D721Med (cell line): Measurements from ENCODE around the gene CCDC149.

Source experiments
- DNase-seq: peaks from one replicate; pipeline ENCODE4 v3.0.0; 2011; ENCODE audit warnings: low spot score; ENCODE audit not compliant: insufficient read length
- FAIRE-seq: peaks from 2 replicates; lab custom pipeline; 2011; peaks lifted over from hg19 to GRCh38; lab: Jason Lieb, UNC
- TF ChIP-seq, protein P1 (sequence below): IDR thresholded peaks from 2 replicates; pipeline ENCODE4 v1.5.1; 2012; ENCODE audit warnings: mild to moderate bottlenecking, control low read depth; ENCODE audit not compliant: insufficient read depth; ENCODE audit errors: missing control alignments

The CCDC149 gene

DNA sequence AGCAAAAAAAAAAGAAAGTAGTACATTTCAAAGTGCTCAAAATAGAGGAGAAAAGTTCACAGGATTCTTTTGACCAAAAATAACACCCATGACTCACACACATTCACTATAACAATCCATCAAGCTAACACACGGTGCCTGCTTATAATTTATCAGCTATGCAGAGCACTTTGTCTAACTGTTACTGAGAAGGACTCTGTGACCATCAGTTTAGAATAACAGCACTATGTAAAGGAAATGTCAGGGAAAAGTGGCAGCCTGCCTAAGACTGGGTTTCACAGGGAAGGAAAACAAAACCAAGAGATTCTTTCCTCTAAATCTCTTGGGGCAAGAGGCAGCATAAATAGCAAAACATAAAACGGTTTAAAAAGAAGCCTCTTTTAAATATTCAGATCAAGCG, 54.8 kb downstream of the CCDC149 start:
- no peak for DNase-seq
- no peak for FAIRE-seq
- TF ChIP-seq, protein P1, sequence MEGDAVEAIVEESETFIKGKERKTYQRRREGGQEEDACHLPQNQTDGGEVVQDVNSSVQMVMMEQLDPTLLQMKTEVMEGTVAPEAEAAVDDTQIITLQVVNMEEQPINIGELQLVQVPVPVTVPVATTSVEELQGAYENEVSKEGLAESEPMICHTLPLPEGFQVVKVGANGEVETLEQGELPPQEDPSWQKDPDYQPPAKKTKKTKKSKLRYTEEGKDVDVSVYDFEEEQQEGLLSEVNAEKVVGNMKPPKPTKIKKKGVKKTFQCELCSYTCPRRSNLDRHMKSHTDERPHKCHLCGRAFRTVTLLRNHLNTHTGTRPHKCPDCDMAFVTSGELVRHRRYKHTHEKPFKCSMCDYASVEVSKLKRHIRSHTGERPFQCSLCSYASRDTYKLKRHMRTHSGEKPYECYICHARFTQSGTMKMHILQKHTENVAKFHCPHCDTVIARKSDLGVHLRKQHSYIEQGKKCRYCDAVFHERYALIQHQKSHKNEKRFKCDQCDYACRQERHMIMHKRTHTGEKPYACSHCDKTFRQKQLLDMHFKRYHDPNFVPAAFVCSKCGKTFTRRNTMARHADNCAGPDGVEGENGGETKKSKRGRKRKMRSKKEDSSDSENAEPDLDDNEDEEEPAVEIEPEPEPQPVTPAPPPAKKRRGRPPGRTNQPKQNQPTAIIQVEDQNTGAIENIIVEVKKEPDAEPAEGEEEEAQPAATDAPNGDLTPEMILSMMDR, result no peak

DNA sequence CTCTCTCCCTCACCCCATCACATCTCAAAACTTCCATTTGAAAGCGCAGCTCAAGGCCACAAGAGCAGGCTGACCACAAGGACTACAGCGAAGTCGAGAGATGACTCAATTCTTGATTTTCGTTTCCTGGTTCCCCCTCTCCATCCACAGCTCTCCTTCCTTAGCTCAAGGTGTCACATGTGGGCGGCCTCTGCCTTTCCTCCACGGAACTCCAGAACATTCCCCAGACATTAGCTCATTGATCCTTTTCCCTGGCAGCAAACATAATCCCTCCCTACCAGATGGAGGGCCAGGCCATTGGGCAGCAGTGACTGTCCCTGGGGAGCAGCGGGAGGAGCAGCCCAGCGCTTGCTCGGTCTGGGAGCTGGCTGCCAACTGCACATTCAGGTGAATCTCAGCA, 56.3 kb downstream of the CCDC149 start:
- FAIRE-seq, result no peak
- peak; percentile 51 for DNase-seq
- TF ChIP-seq, protein P1, result no peak

GRCh38 chr4:24855741-24856140, 57.1 kb downstream of the CCDC149 start:
- TF ChIP-seq, protein P1, result no peak
- DNase-seq (no peak), FAIRE-seq (no peak)

- TF ChIP-seq, protein P1, result no peak
- DNase-seq (no peak), FAIRE-seq (no peak)
Measured at GRCh38 chr4:24853142-24853541, 59.7 kb downstream of the CCDC149 start.

DNA sequence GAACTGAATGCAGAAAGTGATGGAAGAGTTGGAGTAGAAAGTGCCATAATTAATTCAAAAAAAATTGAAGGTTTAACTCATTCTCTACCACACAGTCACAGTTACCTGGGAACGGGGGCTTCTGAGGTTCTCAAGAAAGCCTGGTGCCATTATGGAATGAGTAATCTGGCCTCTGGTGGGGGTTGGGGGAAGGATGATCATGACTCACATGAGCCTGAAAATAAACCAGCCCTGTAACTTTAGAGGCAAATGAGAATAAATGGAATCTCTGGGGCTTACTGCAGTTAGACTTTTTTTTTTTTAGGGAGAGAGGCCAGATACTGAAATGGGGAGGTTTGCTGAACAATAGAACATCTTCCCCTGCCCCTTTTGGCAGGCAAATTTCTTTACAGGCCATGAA, 62.2 kb downstream of the CCDC149 start:
- FAIRE-seq, result no peak

DNA sequence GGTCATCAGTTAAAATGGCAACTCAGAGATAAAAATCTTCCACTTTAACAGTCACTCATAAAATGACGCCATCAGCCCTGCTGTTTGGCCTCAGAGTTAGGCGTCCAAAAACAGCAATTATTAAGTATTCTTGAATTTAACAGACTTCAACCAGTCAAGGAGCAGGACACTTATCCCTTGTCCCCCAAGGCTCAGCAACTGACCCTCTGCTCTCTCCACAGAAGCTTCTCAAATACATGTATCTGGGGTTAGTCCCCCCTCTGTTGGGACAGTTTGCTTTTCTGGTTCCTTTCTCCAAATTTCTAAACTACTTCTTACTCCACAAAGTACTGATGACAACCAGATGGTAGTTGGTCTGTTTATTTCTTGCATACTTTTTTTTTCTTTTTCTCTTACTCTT, 63.1 kb downstream of the CCDC149 start:
- DNase-seq, result no peak
- TF ChIP-seq, protein P1, result no peak
- FAIRE-seq, result no peak

More for the DNA sequence above, 62.2 kb downstream of the CCDC149 start:
- TF ChIP-seq, protein P1, result no peak
- DNase-seq, result no peak

- FAIRE-seq (no peak), DNase-seq (no peak)
- TF ChIP-seq, protein P1, result no peak
Measured at GRCh38 chr4:24849351-24849750, 63.5 kb downstream of the CCDC149 start.
